ENCODE data around the gene TLX2. TPM values are rescaled to one million over a fixed set of nuclear protein-coding genes. Genes with fewer than 3 reads are reported as not detected.

The TLX2 gene
- total and polyA plus RNA-seq, 2 donors (not counting 3 experiments of a cell fraction or from before 2014, with no cell fraction given): not detected

GRCh38 chr2:74540291-74540690 is 26.0 kb downstream of the TLX2 start:
- Histone ChIP-seq H3K4me3 (replicated peaks in 1 of 3; ENCODE audit: insufficient read depth in 1 of 3, low read depth in 1 of 3, low read length in 3 of 3) (no peak overlapping the region), H3K9me3 (replicated peaks; ENCODE audit: control insufficient read depth, insufficient read depth, low read length) (no peaks in the 10 kb centered on the region), H3K79me2 (ENCODE audit: control insufficient read depth, insufficient read depth, low read length) (no peaks in the 10 kb centered on the region), H3K4me1 (ENCODE audit: control insufficient read depth, extremely low read depth, insufficient read depth, low read length) (no peaks in the 10 kb centered on the region), H3K4me2 (ENCODE audit: insufficient read depth, low read length) (no peak overlapping the region), H2AFZ (ENCODE audit: low read depth, low read length) (no peak overlapping the region), H3K27ac (ENCODE audit: insufficient read depth, low read depth, low read length) (no peak overlapping the region), H3K9ac (replicated peaks; ENCODE audit: extremely low read depth, insufficient read depth, low read length) (no peak overlapping the region), H3K27me3 (ENCODE audit: control insufficient read depth in 2 of 2, insufficient read depth in 2 of 2, low read length in 2 of 2) (peaks cover 16 to 21% of the 10 kb centered on the region in 2 experiments), H3K9me1 (replicated peaks; ENCODE audit: control insufficient read depth, extremely low read depth, insufficient read depth, low read length) (no peaks in the 10 kb centered on the region), H3K36me3 (ENCODE audit: control insufficient read depth in 2 of 2, extremely low read depth in 1 of 2, insufficient read depth in 2 of 2, low read length in 2 of 2) (no peaks in the 10 kb centered on the region), H4K20me1 (replicated peaks; ENCODE audit: control insufficient read depth, extremely low read depth, insufficient read depth, low read length) (no peaks in the 10 kb centered on the region)
- intact Hi-C loops (cut with micrococcal nuclease) (no loop called here), dilution Hi-C loops (cut with MboI; ENCODE audit: extremely low pct_ligation_motif_present, low sequenced_read_pairs) (no loop called here)
- TF ChIP-seq JUN (IDR thresholded peaks at IDR 0.05; ENCODE audit: borderline replicate concordance, insufficient read depth, insufficient read length, low read depth) (no peak), CTCF (IDR thresholded peaks at IDR 0.05; ENCODE audit: extremely low read depth in 1 of 2, insufficient read depth in 1 of 2, low read depth in 1 of 2, low read length in 2 of 2) (no peak), FOS (IDR thresholded peaks at IDR 0.05; ENCODE audit: borderline replicate concordance, insufficient read depth, low read length) (no peak), EZH2 (IDR thresholded peaks at IDR 0.05; ENCODE audit: borderline replicate concordance, low read depth, low read length, severe bottlenecking) (no peak), MAX (IDR thresholded peaks at IDR 0.05; ENCODE audit: insufficient read depth, insufficient read length) (no peak), POLR2AphosphoS5 (IDR thresholded peaks at IDR 0.05; ENCODE audit: insufficient read depth, low read depth, low read length) (no peak), POLR2A (IDR thresholded peaks at IDR 0.05; ENCODE audit: low read depth, low read length) (no peak), GATA2 (IDR thresholded peaks at IDR 0.05; ENCODE audit: insufficient read depth, insufficient read length, low read depth, low read length) (no peak), MYC (IDR thresholded peaks at IDR 0.05; ENCODE audit: low read depth, low read length) (no peak)
- BruUV-seq (replicated peaks): no TSS peak
- POLR2A ChIA-PET: no interaction called here
- CTCF ChIA-PET: interaction anchor here (0.9 kb wide), 1 partner anchor 47 kb away, joined by 3 read pairs; no protein-coding TSS in a partner anchor
- FAIRE-seq (no peak), DNase-seq (ENCODE audit: low read depth, low spot score) (no peak)
